GM13976 (cell line): Measurements from ENCODE around the gene C6orf47.

ENCODE experiments used
- DNase-seq: peaks from one replicate; pipeline ENCODE4 v3.0.0; 2012; ENCODE audit warnings: low spot score
- in situ Hi-C: fragments of 300-500 bp; cut with MboI; formaldehyde crosslinking; loops from one replicate; pipeline ENCODE4 v1.12.0; 2022; ENCODE audit warnings: low sequenced_read_pairs, mixed read lengths, inconsistent platforms; ENCODE audit not compliant: unreplicated experiment
- TF ChIP-seq, protein P1 (sequence below): IDR thresholded peaks from 2 replicates; pipeline ENCODE4 v1.5.1; 2012; ENCODE audit warnings: borderline replicate concordance, mild to moderate bottlenecking; ENCODE audit not compliant: insufficient read depth; ENCODE audit errors: extremely low read depth, missing control alignments, control extremely low read depth

Gene C6orf47

DNA sequence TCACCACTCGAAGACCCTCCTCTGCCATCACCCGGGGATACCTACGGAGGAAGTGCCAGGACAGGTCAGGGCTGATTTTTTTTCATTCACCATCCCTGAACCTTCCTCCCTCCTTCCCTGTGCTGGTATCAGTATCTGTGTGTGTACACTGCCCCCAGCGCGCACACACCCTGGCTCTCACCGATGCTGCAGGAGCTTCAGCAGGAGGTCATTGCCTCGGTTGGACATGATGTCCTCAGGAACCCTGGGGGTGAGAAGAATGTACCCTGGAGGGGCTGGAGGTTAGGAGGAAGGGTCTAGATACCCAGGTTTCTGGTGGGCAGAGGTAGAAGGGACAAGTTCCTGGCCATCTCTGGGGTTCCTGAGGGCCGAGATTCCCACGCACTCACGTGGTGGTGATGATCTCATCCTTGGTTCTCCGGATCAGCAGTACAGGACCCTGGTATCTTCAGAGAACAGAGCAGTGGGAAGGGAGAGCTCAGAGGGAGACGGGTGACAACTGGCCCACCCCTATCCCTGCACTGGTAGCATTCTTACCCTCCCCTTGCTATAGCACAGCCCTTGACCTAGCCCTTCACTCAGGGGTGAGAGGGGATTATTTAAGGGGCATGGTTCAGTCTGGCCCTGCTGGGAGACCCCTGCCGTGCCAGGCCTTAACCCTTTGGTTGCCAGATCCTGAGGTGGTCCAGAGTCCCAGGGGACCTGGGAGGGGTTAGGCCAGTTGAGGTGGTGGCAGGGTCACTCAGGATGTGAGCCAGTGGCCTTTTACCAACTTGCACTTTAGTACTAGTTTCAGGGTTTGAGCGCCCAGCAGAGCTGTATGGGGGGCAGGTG is 27.5 kb upstream of the C6orf47 start:
- TF ChIP-seq, protein P1, sequence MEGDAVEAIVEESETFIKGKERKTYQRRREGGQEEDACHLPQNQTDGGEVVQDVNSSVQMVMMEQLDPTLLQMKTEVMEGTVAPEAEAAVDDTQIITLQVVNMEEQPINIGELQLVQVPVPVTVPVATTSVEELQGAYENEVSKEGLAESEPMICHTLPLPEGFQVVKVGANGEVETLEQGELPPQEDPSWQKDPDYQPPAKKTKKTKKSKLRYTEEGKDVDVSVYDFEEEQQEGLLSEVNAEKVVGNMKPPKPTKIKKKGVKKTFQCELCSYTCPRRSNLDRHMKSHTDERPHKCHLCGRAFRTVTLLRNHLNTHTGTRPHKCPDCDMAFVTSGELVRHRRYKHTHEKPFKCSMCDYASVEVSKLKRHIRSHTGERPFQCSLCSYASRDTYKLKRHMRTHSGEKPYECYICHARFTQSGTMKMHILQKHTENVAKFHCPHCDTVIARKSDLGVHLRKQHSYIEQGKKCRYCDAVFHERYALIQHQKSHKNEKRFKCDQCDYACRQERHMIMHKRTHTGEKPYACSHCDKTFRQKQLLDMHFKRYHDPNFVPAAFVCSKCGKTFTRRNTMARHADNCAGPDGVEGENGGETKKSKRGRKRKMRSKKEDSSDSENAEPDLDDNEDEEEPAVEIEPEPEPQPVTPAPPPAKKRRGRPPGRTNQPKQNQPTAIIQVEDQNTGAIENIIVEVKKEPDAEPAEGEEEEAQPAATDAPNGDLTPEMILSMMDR: no peak
- in situ Hi-C loops: loop anchor here (10.0 kb wide), 1 partner anchor 267 kb away; the partner anchor contains the start of genes NELFE and SKIC2

DNA sequence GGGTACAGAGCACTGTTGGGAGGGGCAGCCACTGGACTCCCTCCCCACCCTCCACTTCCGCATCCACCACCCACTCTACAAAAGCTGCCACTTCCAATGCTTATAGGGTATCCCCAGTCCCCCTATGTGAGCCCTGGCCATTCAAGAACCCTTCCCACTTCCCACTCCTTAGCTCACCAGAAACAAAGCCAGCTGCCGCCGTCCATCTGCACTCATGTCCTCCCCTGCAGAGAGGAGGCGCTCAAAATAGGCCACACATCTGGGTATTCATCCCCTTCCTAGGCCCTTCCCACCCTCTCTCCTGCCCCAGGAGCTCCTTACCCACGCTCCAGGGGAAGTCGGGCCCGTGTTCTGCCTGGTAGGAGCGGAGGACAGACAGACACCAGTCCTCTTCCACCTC is 26.7 kb upstream of the C6orf47 start:
- TF ChIP-seq, protein P1: no peak
- no peak for DNase-seq
- in situ Hi-C loops: loop anchor here (10.0 kb wide), 1 partner anchor 267 kb away; the partner anchor contains the start of genes NELFE and SKIC2

More for the DNA sequence above, 27.5 kb upstream of the C6orf47 start:
- no peak for DNase-seq

DNA sequence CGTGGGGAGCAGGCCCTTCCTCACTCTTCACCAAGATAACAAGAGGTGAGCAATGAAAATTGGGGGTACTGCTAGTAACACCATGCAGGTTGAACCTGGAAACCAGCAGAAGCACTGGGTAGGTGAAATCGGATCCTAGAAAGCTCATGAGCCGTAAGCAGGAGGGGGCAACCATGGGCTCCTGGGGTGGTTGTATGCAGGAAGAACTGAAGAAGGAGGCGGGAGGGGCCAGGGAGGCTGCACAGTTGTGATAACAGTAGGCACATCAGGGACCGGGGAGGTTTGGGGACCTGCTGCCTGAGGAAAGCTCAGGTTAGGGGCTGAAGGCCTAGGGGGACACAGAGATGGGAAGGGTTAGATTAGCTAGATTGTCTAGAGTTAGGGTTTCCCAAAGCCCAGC is 25.9 kb upstream of the C6orf47 start:
- in situ Hi-C loops: loop anchor here (10.0 kb wide), 1 partner anchor 268 kb away; the partner anchor contains the start of genes NELFE and SKIC2
- TF ChIP-seq, protein P1: no peak
- no peak for DNase-seq

DNA sequence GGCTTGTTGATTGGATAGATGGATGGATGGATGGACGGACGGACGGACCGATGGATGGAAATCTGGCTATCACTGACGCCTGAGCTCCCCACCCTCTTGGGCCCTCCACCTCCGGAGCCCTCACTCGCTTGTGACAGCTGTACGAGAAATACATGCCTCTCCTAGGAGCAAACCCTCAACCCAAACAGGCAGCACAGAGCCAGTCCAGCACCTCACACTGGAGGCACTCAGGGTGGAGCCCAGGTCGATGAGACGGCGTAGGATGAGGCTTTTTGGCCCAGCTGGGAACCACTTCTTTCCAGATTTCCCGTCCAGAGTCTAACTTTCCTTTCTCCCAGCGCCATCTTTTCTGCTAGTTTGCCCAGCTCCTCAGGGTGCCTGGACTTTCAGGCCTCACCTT is 23.0 kb upstream of the C6orf47 start:
- no peak for DNase-seq
- in situ Hi-C loops: loop anchor here (10.0 kb wide), 1 partner anchor 271 kb away; the partner anchor contains the start of genes NELFE and SKIC2
- TF ChIP-seq, protein P1: no peak

DNA sequence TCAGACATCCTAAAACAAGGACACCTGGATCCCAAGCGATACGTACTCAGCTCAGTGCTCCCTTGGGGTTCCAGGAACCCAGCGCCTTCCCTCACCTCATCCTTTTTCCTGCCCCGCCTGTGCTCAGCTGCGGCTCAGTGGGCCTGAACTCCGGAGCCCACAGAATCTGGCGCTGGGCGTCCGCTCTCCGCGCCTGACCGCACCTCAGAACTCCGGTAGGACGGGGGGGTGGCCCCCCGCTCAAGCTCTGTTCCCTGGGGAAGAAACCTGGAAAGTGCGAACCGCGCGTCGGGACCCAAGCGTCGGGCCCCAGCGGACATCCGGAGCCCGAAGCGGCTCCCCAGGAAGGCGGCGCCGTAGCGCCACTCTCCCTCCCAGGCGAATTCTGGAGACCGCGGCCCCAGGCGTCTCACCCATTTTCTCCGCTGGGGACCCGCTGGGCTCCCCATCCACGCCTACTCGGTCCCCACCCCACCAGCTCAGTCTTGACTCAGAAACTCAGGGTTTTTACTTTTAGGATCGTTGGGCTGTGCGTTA is 20.6 kb upstream of the C6orf47 start:
- TF ChIP-seq, protein P1: peak; percentile 20
- in situ Hi-C loops: loop anchor here (10.0 kb wide), 1 partner anchor 274 kb away; the partner anchor contains the start of genes NELFE and SKIC2
- peak; percentile 81 for DNase-seq

DNA sequence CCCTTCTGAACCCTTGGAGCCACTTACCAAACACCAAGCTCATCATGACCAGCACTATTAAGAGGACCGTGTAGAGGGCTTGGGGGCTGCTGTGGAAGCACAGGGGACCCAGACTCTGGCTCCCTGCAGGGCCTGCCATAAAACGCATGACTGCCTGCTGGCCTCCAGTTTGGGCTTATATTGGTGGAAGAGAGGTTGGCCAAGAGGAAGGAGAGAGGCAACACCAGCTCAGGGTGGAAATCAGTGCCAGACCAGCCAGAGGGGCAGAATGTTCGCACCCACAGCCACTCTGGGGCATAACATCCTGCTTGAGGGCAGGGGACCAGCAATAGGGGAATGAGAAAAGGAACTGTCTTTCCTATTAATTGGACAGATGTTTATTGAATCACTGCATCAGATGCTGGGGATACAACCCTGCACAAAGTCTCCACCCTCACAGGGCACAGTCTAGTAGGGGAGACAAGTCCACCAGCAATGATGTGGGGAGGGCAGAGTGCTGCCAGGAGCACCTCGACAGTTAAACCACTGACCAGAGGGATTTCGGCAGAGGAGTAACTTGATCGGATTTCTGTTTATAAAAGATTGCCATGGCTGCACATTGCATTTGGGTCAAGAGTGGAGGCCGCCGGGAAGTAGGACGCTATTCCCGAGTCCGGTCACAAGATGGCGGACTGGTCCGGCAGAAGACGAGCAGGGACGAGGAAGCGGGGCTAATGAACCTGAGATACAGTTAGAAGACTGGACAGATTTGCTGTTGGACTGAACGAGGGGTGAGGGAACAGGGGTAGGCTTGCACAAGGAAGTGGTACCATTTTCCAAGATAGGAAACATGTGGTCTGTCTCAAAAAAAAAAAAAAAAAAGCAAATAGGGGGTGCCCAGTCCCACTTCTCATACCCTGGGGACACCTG is 19.9 kb upstream of the C6orf47 start, which contains the start of gene LY6G5C:
Gene LY6G5C, minus strand, starts transcription at position 842 of the 909 bp plus-strand sequence. Its CDS starts 694 bp downstream, at position 148.
- DNase-seq: peak; percentile 86
- TF ChIP-seq, protein P1: peak; percentile 79
- in situ Hi-C loops: loop anchor here (10.0 kb wide), 1 partner anchor 274 kb away; the partner anchor contains the start of genes NELFE and SKIC2
